Uterus (tissue), 4 donors: ENCODE data around the gene CDC42EP4. TPM values are rescaled to one million over a fixed set of nuclear protein-coding genes. Genes with fewer than 3 reads are reported as not detected.
"Not testable (repeated sequence)": the region's sequence is repeated elsewhere in the genome, so short reads cannot be mapped to it uniquely, and the experiment has no call there.

Experiments
- DNase-seq, 2 donors: peaks; one replicate each; pipeline ENCODE4 v3.0.0-alpha.2; 2019 to 2020
- H3K27ac ChIP-seq, 2 donors: fragments of 200-600 bp; sonication (generic); 1 replicate in 1 of 2; 2 replicates in 1 of 2; pipeline ENCODE4 v1.5.1; 2016 to 2018
- H3K27me3 ChIP-seq, 2 donors: fragments of 200-600 bp; sonication (generic); one replicate each; pipeline ENCODE4 v1.5.1; 2018 to 2019; ENCODE audit warnings: control low read depth in 1 of 2
- H3K36me3 ChIP-seq, 2 donors: fragments of 200-600 bp; sonication (generic); one replicate each; pipeline ENCODE4 v1.5.1; 2019; ENCODE audit warnings: control low read depth in 1 of 2
- H3K4me1 ChIP-seq, 2 donors: fragments of 200-600 bp; sonication (generic); one replicate each; pipeline ENCODE4 v1.5.1; 2018 to 2019; ENCODE audit warnings: control low read depth in 1 of 2
- H3K4me3 ChIP-seq, 2 donors: fragments of 200-600 bp; sonication (generic); 1 replicate in 1 of 2; 2 replicates in 1 of 2; pipeline ENCODE4 v1.5.1; 2018 to 2019; ENCODE audit warnings: mild to moderate bottlenecking in 1 of 2
- H3K9me3 ChIP-seq, 2 donors: fragments of 200-600 bp; sonication (generic); one replicate each; pipeline ENCODE4 v1.5.1; 2019; ENCODE audit warnings: control low read depth in 1 of 2
- POLR2A ChIP-seq, 2 donors: fragments of 450-650 bp; IDR thresholded peaks; one replicate each; pipeline ENCODE4 v1.6.1; 2016; ENCODE audit warnings: antibody characterized with exemption in 2 of 2, mild to moderate bottlenecking in 1 of 2, moderate library complexity in 1 of 2
- intact Hi-C: fragments of 100-400 bp; cut with DNase I; formaldehyde crosslinking; loops from one replicate; pipeline ENCODE4 v1.15.1; 2023; ENCODE audit warnings: low total_unique reads
- total RNA-seq, 4 donors: library from RNA; depleted of rRNA in 3 of 4; stranded (reverse); fragments of >200 nt in 3 of 4; gene quantifications; one replicate each; pipeline versions ENCODE4 v1.1.0 to v1.2.4, GENCODE V29; 2014 to 2023
- TF ChIP-seq, protein P1 (sequence below), 4 experiments: fragments of 200-600 bp in 2 of 4; fragments of 450-650 bp in 2 of 4; sonication (generic) in 2 of 4; IDR thresholded peaks; one replicate each; pipeline ENCODE4 v1.5.1; 2016 to 2019; ENCODE audit warnings: antibody characterized with exemption in 4 of 4, mild to moderate bottlenecking in 2 of 4, moderate library complexity in 1 of 4
- donor health status: DM: yes; HTN: yes; CAD: no.

Gene CDC42EP4
- total RNA-seq, 4 donors from 2014 or later, result 26.6 to 131 (median 70.7) TPM

DNA sequence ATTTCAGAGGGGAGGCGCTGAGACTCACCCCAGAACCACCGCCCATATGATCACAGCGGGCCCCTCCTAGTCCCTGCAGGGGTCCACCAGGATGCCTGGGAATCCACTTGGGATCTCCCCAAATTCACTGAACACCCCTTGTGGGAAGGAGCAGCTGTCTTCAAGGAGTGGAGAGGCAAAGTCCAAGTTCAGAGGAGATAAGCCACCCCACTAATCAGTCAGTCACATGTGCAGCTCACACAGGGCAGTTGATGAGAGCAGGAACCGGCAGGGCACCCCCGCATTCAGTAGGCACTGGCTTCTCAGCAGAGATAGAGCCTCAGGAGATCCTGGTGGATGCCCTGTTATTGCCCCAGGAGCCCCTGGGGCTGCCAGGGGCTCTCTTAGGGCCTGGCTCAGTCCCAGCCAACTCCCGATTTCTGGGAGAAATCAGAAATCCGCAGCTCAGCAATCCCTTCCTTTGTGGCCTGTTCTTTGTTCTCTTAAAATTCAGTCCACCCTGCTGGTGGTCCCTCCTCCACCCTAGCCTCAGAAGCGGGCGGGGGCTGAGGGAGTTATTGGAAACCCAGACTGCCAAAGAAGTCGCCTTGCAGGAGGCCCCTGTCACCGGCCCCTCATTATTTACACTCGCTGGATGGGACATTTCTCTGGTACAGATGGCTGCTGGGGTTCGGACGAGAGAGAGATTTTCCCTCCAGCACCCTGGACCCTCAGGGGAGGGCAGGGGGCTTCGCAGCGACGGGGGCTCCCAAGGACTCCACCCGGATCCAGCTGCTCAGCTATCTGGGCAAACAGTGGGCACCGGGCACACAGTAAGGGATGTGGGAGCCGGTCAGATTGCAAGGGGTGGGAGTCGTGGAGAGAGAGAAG lies 1.8 kb downstream of the CDC42EP4 start:
- peak overlapping the region; percentile 97 to 99 for H3K27ac ChIP-seq
- no peak for DNase-seq
- TF ChIP-seq, protein P1, sequence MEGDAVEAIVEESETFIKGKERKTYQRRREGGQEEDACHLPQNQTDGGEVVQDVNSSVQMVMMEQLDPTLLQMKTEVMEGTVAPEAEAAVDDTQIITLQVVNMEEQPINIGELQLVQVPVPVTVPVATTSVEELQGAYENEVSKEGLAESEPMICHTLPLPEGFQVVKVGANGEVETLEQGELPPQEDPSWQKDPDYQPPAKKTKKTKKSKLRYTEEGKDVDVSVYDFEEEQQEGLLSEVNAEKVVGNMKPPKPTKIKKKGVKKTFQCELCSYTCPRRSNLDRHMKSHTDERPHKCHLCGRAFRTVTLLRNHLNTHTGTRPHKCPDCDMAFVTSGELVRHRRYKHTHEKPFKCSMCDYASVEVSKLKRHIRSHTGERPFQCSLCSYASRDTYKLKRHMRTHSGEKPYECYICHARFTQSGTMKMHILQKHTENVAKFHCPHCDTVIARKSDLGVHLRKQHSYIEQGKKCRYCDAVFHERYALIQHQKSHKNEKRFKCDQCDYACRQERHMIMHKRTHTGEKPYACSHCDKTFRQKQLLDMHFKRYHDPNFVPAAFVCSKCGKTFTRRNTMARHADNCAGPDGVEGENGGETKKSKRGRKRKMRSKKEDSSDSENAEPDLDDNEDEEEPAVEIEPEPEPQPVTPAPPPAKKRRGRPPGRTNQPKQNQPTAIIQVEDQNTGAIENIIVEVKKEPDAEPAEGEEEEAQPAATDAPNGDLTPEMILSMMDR (IDR thresholded peaks at IDR 0.05), result no peak
- TF ChIP-seq POLR2A (IDR thresholded peaks at IDR 0.05), result no peak
- no peaks in the 10 kb centered on the region for H3K36me3 ChIP-seq
- no peaks in the 10 kb centered on the region for H3K9me3 ChIP-seq
- intact Hi-C loops, result loop anchor here (10.0 kb wide), 1 partner anchor 55 kb away; no protein-coding TSS in a partner anchor
- H3K4me1 ChIP-seq, result no peaks in the 10 kb centered on the region
- H3K27me3 ChIP-seq, result no peaks in the 10 kb centered on the region
- peak overlapping the region; percentile 68 to 98 for H3K4me3 ChIP-seq

DNA sequence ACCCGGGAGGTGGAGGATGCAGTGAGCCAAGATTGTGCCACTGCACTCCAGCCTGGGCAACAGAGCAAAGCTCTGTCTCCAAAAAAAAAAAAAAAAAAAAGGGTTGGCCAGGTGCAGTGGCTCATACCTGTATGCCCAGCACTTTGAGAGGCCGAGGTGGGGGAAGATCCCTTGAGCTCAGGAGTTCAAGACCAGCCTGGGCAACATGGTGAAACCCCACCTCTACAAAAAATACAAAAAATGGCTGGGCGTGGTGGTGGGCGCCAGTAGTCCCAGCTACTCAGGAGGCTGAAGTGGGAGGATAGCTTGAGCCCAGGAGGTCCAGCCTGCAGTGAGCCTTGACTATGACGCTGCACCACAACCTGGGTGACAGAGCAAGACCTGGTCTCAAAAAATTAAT lies 2.8 kb downstream of the CDC42EP4 start:
- intact Hi-C loops, H3K9me3 ChIP-seq, H3K27me3 ChIP-seq, H3K4me1 ChIP-seq, DNase-seq, H3K36me3 ChIP-seq: not testable (repeated sequence)
- H3K27ac ChIP-seq, result peak overlapping the region; percentile 97 to 99
- peak overlapping the region; percentile 68 to 98 for H3K4me3 ChIP-seq

DNA sequence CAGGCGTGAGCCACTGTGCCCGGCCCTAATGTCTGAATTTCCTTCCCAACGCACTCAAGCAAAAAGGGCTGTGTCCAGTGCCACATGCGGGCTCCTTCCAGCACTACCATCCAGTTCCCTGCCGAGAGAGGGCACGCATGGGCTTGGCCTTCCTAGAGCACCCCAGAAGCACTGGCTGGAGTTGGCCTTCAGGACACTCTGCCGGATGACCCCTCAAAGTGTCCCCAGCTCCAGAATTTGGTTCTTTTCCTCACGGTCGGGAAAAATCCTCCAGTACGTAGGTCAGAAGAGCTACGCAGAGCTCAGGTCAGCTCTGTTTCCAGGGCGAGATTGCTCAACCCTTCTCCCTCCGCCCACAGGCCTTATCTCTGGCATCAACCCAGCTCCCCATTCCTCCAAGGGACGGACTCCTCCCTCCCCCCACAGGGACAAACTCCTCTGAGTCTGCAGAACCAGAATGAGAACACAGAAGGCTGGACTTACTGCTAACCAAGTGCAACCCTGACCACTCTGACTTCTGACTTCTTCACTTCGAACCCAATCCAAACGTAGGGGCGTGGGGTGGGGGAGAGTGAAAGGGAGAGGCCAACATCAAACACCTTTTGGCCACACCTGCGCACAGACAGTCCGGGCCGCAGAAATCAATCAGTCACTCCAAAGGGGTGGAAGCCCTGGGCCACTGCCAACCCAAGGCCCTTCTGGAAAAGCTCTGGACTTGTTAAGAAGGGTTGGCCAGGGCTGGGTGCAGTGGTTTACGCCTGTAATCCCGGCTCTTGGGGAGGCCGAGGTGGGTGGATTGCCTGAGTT lies 3.6 kb downstream of the CDC42EP4 start:
- Histone ChIP-seq H3K27ac (peak overlapping the region; percentile 97 to 99), H3K4me3 (peak overlapping the region; percentile 27 to 68), H3K27me3 (no peaks in the 10 kb centered on the region), H3K9me3 (no peaks in the 10 kb centered on the region), H3K4me1 (no peaks in the 10 kb centered on the region), H3K36me3 (no peaks in the 10 kb centered on the region)
- peak in 1 of 2 donors; percentile 49 for TF ChIP-seq POLR2A (IDR thresholded peaks at IDR 0.05)
- TF ChIP-seq, protein P1 (IDR thresholded peaks at IDR 0.05), result no peak
- peak; percentile 92 to 96 for DNase-seq
- intact Hi-C loops, result no loop called here

GRCh38 chr17:73307130-73307529 lies 4.7 kb downstream of the CDC42EP4 start:
- Histone ChIP-seq H3K9me3 (no peaks in the 10 kb centered on the region), H3K27ac (peak overlapping the region; percentile 97 to 99), H3K27me3 (no peaks in the 10 kb centered on the region), H3K4me3 (peak overlapping the region in 1 of 2 donors; percentile 1), H3K36me3 (no peaks in the 10 kb centered on the region), H3K4me1 (no peaks in the 10 kb centered on the region)
- TF ChIP-seq, protein P1 (IDR thresholded peaks at IDR 0.05), result no peak
- no peak for TF ChIP-seq POLR2A (IDR thresholded peaks at IDR 0.05)
- DNase-seq, result no peak
- intact Hi-C loops, result no loop called here

DNA sequence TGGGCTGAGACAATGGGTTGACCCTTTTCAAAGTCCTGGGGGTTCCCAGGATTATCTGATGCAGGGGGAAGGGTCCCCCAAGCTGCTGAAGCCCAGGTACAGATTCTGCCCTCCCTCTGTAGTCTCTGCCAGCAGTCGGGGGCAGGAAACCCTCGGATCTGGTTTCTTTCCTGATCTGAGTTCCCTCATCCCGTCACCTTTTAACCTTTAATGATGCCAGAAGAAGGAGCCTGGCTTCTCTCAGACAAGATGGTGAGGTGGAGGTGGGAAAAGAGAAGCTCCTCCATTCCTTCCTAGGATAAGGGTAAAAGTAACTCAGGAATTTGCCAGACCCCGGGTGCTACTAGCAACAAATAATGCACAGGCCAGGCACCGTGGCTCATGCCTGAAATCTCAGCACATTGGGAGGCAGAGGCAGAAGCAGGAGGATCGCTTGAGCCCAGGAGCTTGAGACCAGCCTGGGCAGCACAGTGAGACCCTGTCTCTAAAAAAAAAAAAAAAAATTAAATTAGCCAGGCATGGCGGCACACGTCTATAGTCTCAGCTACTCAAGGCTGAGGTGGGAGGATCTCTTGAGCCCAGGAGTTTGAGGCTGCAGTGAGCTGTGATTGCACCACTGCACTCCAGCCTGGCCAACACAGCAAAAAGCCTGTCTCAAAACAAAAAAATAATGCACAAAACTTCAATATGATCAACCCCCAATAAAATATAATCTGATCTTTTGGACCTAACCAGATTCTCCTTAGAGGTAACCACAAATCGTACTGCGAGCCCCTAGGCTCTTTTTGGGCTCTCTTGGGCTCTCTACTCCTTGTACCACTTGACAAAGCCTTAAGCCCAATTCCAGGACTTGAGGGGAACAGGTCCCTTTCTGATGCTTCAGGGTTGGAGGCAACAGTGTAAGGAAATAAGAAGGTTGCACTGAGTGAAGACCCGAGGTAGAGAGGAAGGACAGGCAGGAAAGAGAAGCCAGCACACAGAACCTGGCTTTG lies 5.7 kb downstream of the CDC42EP4 start:
- TF ChIP-seq, protein P1 (IDR thresholded peaks at IDR 0.05), result no peak
- TF ChIP-seq POLR2A (IDR thresholded peaks at IDR 0.05), result no peak
- H3K27me3 ChIP-seq, result no peaks in the 10 kb centered on the region
- intact Hi-C loops, result no loop called here
- peak overlapping the region; percentile 97 to 99 for H3K27ac ChIP-seq
- H3K9me3 ChIP-seq, result no peaks in the 10 kb centered on the region
- H3K4me3 ChIP-seq, result peak overlapping the region in 1 of 2 donors; percentile 36
- H3K36me3 ChIP-seq, result no peaks in the 10 kb centered on the region
- no peak for DNase-seq
- peaks cover 0 to 5% of the 10 kb centered on the region in 2 donors for H3K4me1 ChIP-seq
